Measurements from ENCODE around the gene KRT83.
"Not testable (repeated sequence)": the region's sequence is repeated elsewhere in the genome, so short reads cannot be mapped to it uniquely, and the experiment has no call there.

Gene KRT83

GRCh38 chr12:52345041-52345440, 23.8 kb upstream of the KRT83 start:
- H3K79me1 ChIP-seq (ENCODE audit: low read depth, low read length); H3K4me1 ChIP-seq (ENCODE audit: control insufficient read depth in 2 of 2, insufficient read depth in 1 of 2, low read depth in 1 of 2, low read length in 2 of 2); H2BK12ac ChIP-seq (ENCODE audit: low read length); H3K9ac ChIP-seq (ENCODE audit: low read depth, low read length, poor library complexity); H4K8ac ChIP-seq (ENCODE audit: low read depth, low read length); H3K9me3 ChIP-seq (replicated peaks in 1 of 2; ENCODE audit: control insufficient read depth in 2 of 2, insufficient read depth in 1 of 2, low read depth in 1 of 2, low read length in 2 of 2); DNase-seq (ENCODE audit: low spot score); H3K23ac ChIP-seq (ENCODE audit: low read depth, low read length, poor library complexity); H2BK15ac ChIP-seq (ENCODE audit: low read length); H2AK5ac ChIP-seq (ENCODE audit: low read depth, low read length); H3K27ac ChIP-seq (replicated peaks; ENCODE audit: low read length); H3K4me3 ChIP-seq (ENCODE audit: low read length in 2 of 2); H3K18ac ChIP-seq (ENCODE audit: low read length); H2BK120ac ChIP-seq (ENCODE audit: low read depth, low read length); H4K91ac ChIP-seq (ENCODE audit: low read depth, low read length, poor library complexity); H3K4me2 ChIP-seq (ENCODE audit: insufficient read depth, low read length, poor library complexity, severe bottlenecking); H3K36me3 ChIP-seq (replicated peaks in 1 of 2; ENCODE audit: control insufficient read depth in 2 of 2, insufficient read depth in 2 of 2, low read length in 2 of 2); H3K14ac ChIP-seq (ENCODE audit: low read length); H3K4ac ChIP-seq (ENCODE audit: low read length); H2AFZ ChIP-seq (ENCODE audit: low read length); H2BK5ac ChIP-seq (ENCODE audit: low read length): not testable (repeated sequence)
- WGBS, 2 donors (ENCODE audit: extremely low coverage in 2 of 2, insufficient read length in 2 of 2, insufficient replicate concordance in 1 of 2) = no CpG with 5 or more reads among the region's 8 CpGs
- peaks cover 0 to 16% (median under 1%) of the 10 kb centered on the region in 3 experiments for H3K27me3 ChIP-seq (ENCODE audit: control insufficient read depth in 3 of 3, insufficient read depth in 3 of 3, low read depth in 1 of 3, low read length in 3 of 3)

- no peak overlapping the region for H3K9ac ChIP-seq (ENCODE audit: low read depth, low read length, poor library complexity)
- no peaks in the 10 kb centered on the region for H3K9me3 ChIP-seq (replicated peaks in 1 of 2; ENCODE audit: control insufficient read depth in 2 of 2, insufficient read depth in 1 of 2, low read depth in 1 of 2, low read length in 2 of 2)
- no peak overlapping the region for H3K4me2 ChIP-seq (ENCODE audit: insufficient read depth, low read length, poor library complexity, severe bottlenecking)
- H3K4me3 ChIP-seq (ENCODE audit: low read length in 2 of 2) = no peak overlapping the region
- no peak overlapping the region for H2BK120ac ChIP-seq (ENCODE audit: low read depth, low read length)
- H3K18ac ChIP-seq (ENCODE audit: low read length) = no peak overlapping the region
- H3K14ac ChIP-seq (ENCODE audit: low read length) = no peak overlapping the region
- no peak overlapping the region for H2AK5ac ChIP-seq (ENCODE audit: low read depth, low read length)
- H2BK12ac ChIP-seq (ENCODE audit: low read length) = no peak overlapping the region
- H3K79me1 ChIP-seq (ENCODE audit: low read depth, low read length) = no peaks in the 10 kb centered on the region
- no CpG with 5 or more reads among the region's 12 CpGs for WGBS, 2 donors (ENCODE audit: extremely low coverage in 2 of 2, insufficient read length in 2 of 2, insufficient replicate concordance in 1 of 2)
- H3K23ac ChIP-seq (ENCODE audit: low read depth, low read length, poor library complexity) = no peak overlapping the region
- peaks cover 0 to 2% of the 10 kb centered on the region in 2 donors for H3K4me1 ChIP-seq (ENCODE audit: control insufficient read depth in 2 of 2, insufficient read depth in 1 of 2, low read depth in 1 of 2, low read length in 2 of 2)
- no peak overlapping the region for H2AFZ ChIP-seq (ENCODE audit: low read length)
- H4K8ac ChIP-seq (ENCODE audit: low read depth, low read length) = no peak overlapping the region
- H2BK15ac ChIP-seq (ENCODE audit: low read length) = no peak overlapping the region
- no peak overlapping the region for H3K4ac ChIP-seq (ENCODE audit: low read length)
- H3K36me3 ChIP-seq (replicated peaks in 1 of 2; ENCODE audit: control insufficient read depth in 2 of 2, insufficient read depth in 2 of 2, low read length in 2 of 2) = no peaks in the 10 kb centered on the region
- H3K27me3 ChIP-seq (ENCODE audit: control insufficient read depth in 3 of 3, insufficient read depth in 3 of 3, low read depth in 1 of 3, low read length in 3 of 3) = peaks cover 0 to 16% (median 0%) of the 10 kb centered on the region in 3 experiments
- no peak overlapping the region for H2BK5ac ChIP-seq (ENCODE audit: low read length)
- H4K91ac ChIP-seq (ENCODE audit: low read depth, low read length, poor library complexity) = no peak overlapping the region
- no peak for DNase-seq (ENCODE audit: low spot score)
- no peak overlapping the region for H3K27ac ChIP-seq (replicated peaks; ENCODE audit: low read length)
Measured at GRCh38 chr12:52344111-52344510, 22.9 kb upstream of the KRT83 start.

- Histone ChIP-seq H3K14ac (ENCODE audit: low read length) (no peak overlapping the region), H2BK120ac (ENCODE audit: low read depth, low read length) (no peak overlapping the region), H3K18ac (ENCODE audit: low read length) (no peak overlapping the region), H3K4me2 (ENCODE audit: insufficient read depth, low read length, poor library complexity, severe bottlenecking) (no peak overlapping the region), H3K23ac (ENCODE audit: low read depth, low read length, poor library complexity) (no peak overlapping the region), H2AFZ (ENCODE audit: low read length) (no peak overlapping the region), H2BK15ac (ENCODE audit: low read length) (no peak overlapping the region), H3K27ac (replicated peaks; ENCODE audit: low read length) (no peak overlapping the region), H3K4me1 (ENCODE audit: control insufficient read depth in 2 of 2, insufficient read depth in 1 of 2, low read depth in 1 of 2, low read length in 2 of 2) (peaks cover 0 to 2% of the 10 kb centered on the region in 2 donors), H3K27me3 (ENCODE audit: control insufficient read depth in 3 of 3, insufficient read depth in 3 of 3, low read depth in 1 of 3, low read length in 3 of 3) (peaks cover 0 to 16% (median 0%) of the 10 kb centered on the region in 3 experiments), H3K9me3 (replicated peaks in 1 of 2; ENCODE audit: control insufficient read depth in 2 of 2, insufficient read depth in 1 of 2, low read depth in 1 of 2, low read length in 2 of 2) (no peaks in the 10 kb centered on the region), H4K91ac (ENCODE audit: low read depth, low read length, poor library complexity) (no peak overlapping the region), H2AK5ac (ENCODE audit: low read depth, low read length) (no peak overlapping the region), H2BK12ac (ENCODE audit: low read length) (no peak overlapping the region), H3K4me3 (ENCODE audit: low read length in 2 of 2) (no peak overlapping the region), H3K79me1 (ENCODE audit: low read depth, low read length) (no peaks in the 10 kb centered on the region), H2BK5ac (ENCODE audit: low read length) (no peak overlapping the region), H4K8ac (ENCODE audit: low read depth, low read length) (no peak overlapping the region), H3K36me3 (replicated peaks in 1 of 2; ENCODE audit: control insufficient read depth in 2 of 2, insufficient read depth in 2 of 2, low read length in 2 of 2) (no peaks in the 10 kb centered on the region), H3K9ac (ENCODE audit: low read depth, low read length, poor library complexity) (no peak overlapping the region), H3K4ac (ENCODE audit: low read length) (no peak overlapping the region)
- DNase-seq (ENCODE audit: low spot score) = no peak
- no CpG with 5 or more reads among the region's 2 CpGs for WGBS, 2 donors (ENCODE audit: extremely low coverage in 2 of 2, insufficient read length in 2 of 2, insufficient replicate concordance in 1 of 2)
Measured at GRCh38 chr12:52343550-52343949, 22.4 kb upstream of the KRT83 start.

- H3K4me1 ChIP-seq (ENCODE audit: control insufficient read depth in 2 of 2, insufficient read depth in 1 of 2, low read depth in 1 of 2, low read length in 2 of 2) = peaks cover 0 to 2% of the 10 kb centered on the region in 2 donors
- H4K91ac ChIP-seq (ENCODE audit: low read depth, low read length, poor library complexity) = no peak overlapping the region
- H2AK5ac ChIP-seq (ENCODE audit: low read depth, low read length) = no peak overlapping the region
- H3K27me3 ChIP-seq (ENCODE audit: control insufficient read depth in 3 of 3, insufficient read depth in 3 of 3, low read depth in 1 of 3, low read length in 3 of 3) = peaks cover 0 to 10% (median 0%) of the 10 kb centered on the region in 3 experiments
- H2BK15ac ChIP-seq (ENCODE audit: low read length) = no peak overlapping the region
- H3K23ac ChIP-seq (ENCODE audit: low read depth, low read length, poor library complexity) = no peak overlapping the region
- H2BK5ac ChIP-seq (ENCODE audit: low read length) = no peak overlapping the region
- no peak overlapping the region for H3K27ac ChIP-seq (replicated peaks; ENCODE audit: low read length)
- H3K4me3 ChIP-seq (ENCODE audit: low read length in 2 of 2) = no peak overlapping the region
- H3K18ac ChIP-seq (ENCODE audit: low read length) = no peak overlapping the region
- no peak overlapping the region for H3K4ac ChIP-seq (ENCODE audit: low read length)
- no peak overlapping the region for H2AFZ ChIP-seq (ENCODE audit: low read length)
- H3K9ac ChIP-seq (ENCODE audit: low read depth, low read length, poor library complexity) = no peak overlapping the region
- H3K4me2 ChIP-seq (ENCODE audit: insufficient read depth, low read length, poor library complexity, severe bottlenecking) = no peak overlapping the region
- H2BK12ac ChIP-seq (ENCODE audit: low read length) = no peak overlapping the region
- H4K8ac ChIP-seq (ENCODE audit: low read depth, low read length) = no peak overlapping the region
- no peaks in the 10 kb centered on the region for H3K79me1 ChIP-seq (ENCODE audit: low read depth, low read length)
- no peak for DNase-seq (ENCODE audit: low spot score)
- no peak overlapping the region for H2BK120ac ChIP-seq (ENCODE audit: low read depth, low read length)
- H3K36me3 ChIP-seq (replicated peaks in 1 of 2; ENCODE audit: control insufficient read depth in 2 of 2, insufficient read depth in 2 of 2, low read length in 2 of 2) = no peaks in the 10 kb centered on the region
- H3K14ac ChIP-seq (ENCODE audit: low read length) = no peak overlapping the region
- no CpG with 5 or more reads among the region's 2 CpGs for WGBS, 2 donors (ENCODE audit: extremely low coverage in 2 of 2, insufficient read length in 2 of 2, insufficient replicate concordance in 1 of 2)
- H3K9me3 ChIP-seq (replicated peaks in 1 of 2; ENCODE audit: control insufficient read depth in 2 of 2, insufficient read depth in 1 of 2, low read depth in 1 of 2, low read length in 2 of 2) = no peaks in the 10 kb centered on the region
Measured at GRCh38 chr12:52342781-52343490, 21.7 kb upstream of the KRT83 start.
